ENCODE measurements around the gene EGFLAM. TPM values are rescaled to one million over a fixed set of nuclear protein-coding genes. Genes with fewer than 3 reads are reported as not detected.

Gene EGFLAM
- total and polyA plus RNA-seq, 9 of the 15 experiments (the other 6 are each of a cell fraction or from before 2014, with no cell fraction given), result 0.09 to 2.5 (median 1.0) TPM

GRCh38 chr5:38241655-38242054, 16.7 kb upstream of the EGFLAM start (continued):
- no peak for TF ChIP-seq NEUROD1 (IDR thresholded peaks at IDR 0.05; ENCODE audit: borderline replicate concordance, low read depth, low read length, partially characterized antibody)

- no peak for ATAC-seq
- BruUV-seq (replicated peaks), result no TSS peak
- ChIA-PET CTCF (ENCODE audit: low intra/inter-chr PET ratio) (no interaction called here), POLR2A (interaction anchor here (0.6 to 1.3 kb wide), 2 partner anchors 12 to 53 kb away, joined by 3 read pairs; no protein-coding TSS in a partner anchor)
- Histone ChIP-seq H3K4me3 (no peak overlapping the region), H2AFZ (ENCODE audit: low read depth, low read length) (no peak overlapping the region), H3K9me3 (replicated peaks; ENCODE audit: control insufficient read depth, insufficient read depth, low read depth, low read length) (no peaks in the 10 kb centered on the region), H4K20me1 (replicated peaks; ENCODE audit: control insufficient read depth, insufficient read depth, low read length) (no peaks in the 10 kb centered on the region), H3K27me3 (ENCODE audit: control insufficient read depth in 2 of 2, insufficient read depth in 2 of 2, low read length in 2 of 2) (peaks cover 12 to 16% of the 10 kb centered on the region in 2 experiments; a peak in 4 of 5 replicates), H3K9me1 (ENCODE audit: control insufficient read depth, insufficient read depth, low read length) (no peaks in the 10 kb centered on the region), H3K79me2 (ENCODE audit: control insufficient read depth, insufficient read depth, low read length) (no peaks in the 10 kb centered on the region), H3K9ac (ENCODE audit: insufficient read depth in 1 of 2, low read depth in 2 of 2, low read length in 2 of 2) (no peak overlapping the region), H3K4me1 (replicated peaks in 1 of 2; ENCODE audit: control insufficient read depth in 2 of 2, insufficient read depth in 2 of 2, low read length in 2 of 2) (no peaks in the 10 kb centered on the region), H3K27ac (ENCODE audit: extremely low read depth, low read depth, low read length) (no peak overlapping the region), H3K4me2 (ENCODE audit: insufficient read depth, low read length) (no peak overlapping the region), H3K36me3 (ENCODE audit: control insufficient read depth, insufficient read depth, low read length) (no peaks in the 10 kb centered on the region)
- intact Hi-C loops (cut with micrococcal nuclease) (no loop called here), in situ Hi-C loops (cut with MboI) (no loop called here)
- DNase-seq (ENCODE audit: extremely low read depth in 1 of 4, low spot score in 3 of 4), result no peak
- FAIRE-seq, result no peak
- 0% methylated on average over 6 of the region's 6 CpGs for WGBS (ENCODE audit: insufficient coverage, low coverage, missing lambda C conversion rate)
- TF ChIP-seq ZNF311 (CRISPR knock-in tag; IDR thresholded peaks at IDR 0.05), result no peak
- no peak for TF ChIP-seq SMC3 (conservative IDR thresholded peaks at IDR 0.05; ENCODE audit: insufficient read depth, low read depth, low read length)
- TF ChIP-seq RHOXF2B (CRISPR knock-in tag; conservative IDR thresholded peaks at IDR 0.05), result no peak
- no peak for TF ChIP-seq RBFOX2 (IDR thresholded peaks at IDR 0.05; ENCODE audit: low read depth, low read length)
- no peak for TF ChIP-seq TFE3 (CRISPR knock-in tag; IDR thresholded peaks at IDR 0.05)
- no peak for TF ChIP-seq SMAD1 (IDR thresholded peaks at IDR 0.05; ENCODE audit: low read depth, low read length, partially characterized antibody)
- no peak for TF ChIP-seq ELF4 (CRISPR knock-in tag; IDR thresholded peaks at IDR 0.05)
- no peak for TF ChIP-seq NR2F6 (CRISPR knock-in tag; IDR thresholded peaks at IDR 0.05)
- TF ChIP-seq ZNF445 (CRISPR knock-in tag; IDR thresholded peaks at IDR 0.05; ENCODE audit: low read depth), result no peak
- TF ChIP-seq ZKSCAN1 (IDR thresholded peaks at IDR 0.05; ENCODE audit: low read depth, low read length), result no peak
- TF ChIP-seq TAF15 (IDR thresholded peaks at IDR 0.05; ENCODE audit: low read depth, low read length), result no peak
- TF ChIP-seq HMG20A (CRISPR knock-in tag; conservative IDR thresholded peaks at IDR 0.05), result no peak
- no peak for TF ChIP-seq TRIM24 (IDR thresholded peaks at IDR 0.05)
- TF ChIP-seq ZBTB2 (IDR thresholded peaks at IDR 0.05), result no peak
- no peak for TF ChIP-seq ZBTB5 (IDR thresholded peaks at IDR 0.05)
- TF ChIP-seq HDGF (IDR thresholded peaks at IDR 0.05), result no peak
- no peak for TF ChIP-seq NFIX (CRISPR knock-in tag; IDR thresholded peaks at IDR 0.05; ENCODE audit: low read depth)
Observed at GRCh38 chr5:38245307-38245706, 13.1 kb upstream of the EGFLAM start.

Data from K562 (cell line).